PC-9 (cell line): ENCODE results near the gene TSHZ3. TPM values are rescaled to one million over a fixed set of nuclear protein-coding genes. Genes with fewer than 3 reads are reported as not detected.

Experiments
- BruUV-seq: library from RNA; stranded (reverse); fragments of 400-500 nt; replicated peaks from 2 replicates; lab custom pipeline; 2021; lab: Mats Ljungman, UMichigan
- CTCF ChIA-PET: fragments of 300-600 bp; sonication (Branson Sonifier 250); formaldehyde crosslinking; loops from one replicate; lab custom pipeline; 2022; ENCODE audit warnings: antibody characterized with exemption; lab: Charles Lee
- POLR2A ChIA-PET: fragments of 300-600 bp; sonication (Branson Sonifier 250); formaldehyde crosslinking; loops from one replicate; lab custom pipeline; 2022; ENCODE audit warnings: antibody characterized with exemption; ENCODE audit not compliant: unreplicated experiment; lab: Charles Lee
- DNase-seq, 2 experiments: peaks; one replicate each; pipeline versions ENCODE4 v3.0.0 to v3.0.0-alpha.2; 2015 to 2022; ENCODE audit warnings: mixed read lengths in 1 of 2
- H2AFZ ChIP-seq: fragments of 200-600 bp; sonication (generic); 2 replicates; pipeline ENCODE4 v1.8.1; 2017; ENCODE audit warnings: antibody characterized with exemption
- H3F3A ChIP-seq: fragments of 200-600 bp; sonication (generic); 2 replicates; pipeline ENCODE4 v1.8.1; 2017; ENCODE audit warnings: antibody characterized with exemption, mild to moderate bottlenecking, low read depth; ENCODE audit not compliant: insufficient read depth
- H3K27ac ChIP-seq: fragments of 200-600 bp; sonication (generic); 2 replicates; pipeline ENCODE4 v1.6.1; 2016; ENCODE audit warnings: mixed run types
- H3K27me3 ChIP-seq: fragments of 200-600 bp; sonication (generic); 2 replicates; pipeline ENCODE4 v1.6.1; 2016; ENCODE audit warnings: low read depth, mixed run types; ENCODE audit not compliant: insufficient read depth
- H3K36me3 ChIP-seq: fragments of 200-600 bp; sonication (generic); 2 replicates; pipeline ENCODE4 v1.6.1; 2016; ENCODE audit warnings: low read depth, mixed run types
- H3K4me1 ChIP-seq: fragments of 200-600 bp; sonication (generic); replicated peaks from 2 replicates; pipeline ENCODE4 v1.6.1; 2016; ENCODE audit warnings: mixed run types; ENCODE audit not compliant: insufficient read depth
- H3K4me2 ChIP-seq: fragments of 200-600 bp; sonication (generic); 2 replicates; pipeline ENCODE4 v1.6.1; 2017; ENCODE audit warnings: mixed run types
- H3K4me3 ChIP-seq: fragments of 200-600 bp; sonication (generic); 2 replicates; pipeline ENCODE4 v1.6.1; 2016; ENCODE audit warnings: mixed run types
- H3K79me2 ChIP-seq: fragments of 200-600 bp; sonication (generic); 2 replicates; pipeline ENCODE4 v1.6.1; 2017; ENCODE audit warnings: low read depth, mixed run types
- H3K9me2 ChIP-seq: fragments of 200-600 bp; sonication (generic); 2 replicates; pipeline ENCODE4 v1.8.1; 2017; ENCODE audit warnings: mild to moderate bottlenecking; ENCODE audit not compliant: insufficient read depth
- H3K9me3 ChIP-seq: fragments of 200-600 bp; sonication (generic); 2 replicates; pipeline ENCODE4 v1.8.1; 2016; ENCODE audit warnings: low read depth; ENCODE audit not compliant: insufficient read depth
- H4K20me1 ChIP-seq: fragments of 200-600 bp; sonication (generic); 2 replicates; pipeline ENCODE4 v1.8.1; 2017; ENCODE audit not compliant: insufficient read depth
- CTCF ChIP-seq: fragments of 200-600 bp; sonication (generic); conservative IDR thresholded peaks from 2 replicates; pipeline ENCODE4 v1.6.1; 2017; ENCODE audit warnings: mixed run types, antibody characterized with exemption, mild to moderate bottlenecking, moderate library complexity
- EZH2 ChIP-seq: fragments of 200-600 bp; sonication (generic); IDR thresholded peaks from 2 replicates; pipeline ENCODE4 v1.8.0; 2017; ENCODE audit warnings: antibody characterized with exemption, low read depth
- intact Hi-C: fragments of 100-400 bp; cut with micrococcal nuclease; formaldehyde crosslinking; loops from one replicate; pipeline ENCODE4 v1.10.0; 2022; ENCODE audit not compliant: unreplicated experiment
- total RNA-seq: library from RNA; stranded (reverse); gene quantifications from 2 replicates; pipeline ENCODE4 v1.2.3, GENCODE V29; 2021

The TSHZ3 gene
- total RNA-seq, 1 experiment from 2014 or later = not detected

DNA sequence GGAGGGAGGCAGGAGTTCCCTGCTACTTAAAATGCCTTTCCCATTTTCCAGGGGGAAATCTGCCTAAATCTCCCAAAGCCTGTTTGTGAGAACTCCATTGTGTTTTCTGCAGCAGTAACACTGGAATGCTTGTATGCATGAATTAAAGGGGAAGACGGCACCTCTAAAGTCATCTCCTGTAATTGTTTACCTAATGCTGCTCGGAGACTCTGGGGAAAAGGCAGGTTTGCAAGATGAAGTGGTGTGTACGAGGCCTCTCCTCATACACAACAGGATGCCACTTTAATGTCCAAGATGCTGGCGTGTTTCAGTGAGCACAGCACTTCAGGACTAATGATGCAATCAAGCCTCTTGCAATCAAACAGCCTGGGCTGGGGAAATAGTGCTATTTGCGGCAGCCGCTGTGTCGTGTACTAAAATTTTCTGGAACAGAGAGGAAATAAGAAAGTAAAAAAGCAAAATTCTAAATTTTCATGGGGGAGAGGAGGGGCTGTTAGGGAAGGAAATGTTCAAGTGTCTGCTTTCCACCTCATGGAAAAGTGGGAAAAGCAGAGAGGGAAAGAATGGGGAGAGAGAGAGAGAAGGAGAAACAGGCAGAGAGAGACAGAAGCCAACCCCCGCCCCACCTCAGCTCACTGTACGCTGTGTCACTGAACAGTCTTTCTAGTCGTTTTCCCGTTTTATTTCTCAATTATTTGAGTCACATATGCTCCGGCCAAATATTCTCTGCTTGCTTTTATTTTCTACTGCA, 32.9 kb downstream of the TSHZ3 start:
- Histone ChIP-seq H3K27ac (no peak overlapping the region), H3F3A (no peaks in the 10 kb centered on the region), H3K4me2 (no peak overlapping the region), H3K9me3 (no peaks in the 10 kb centered on the region), H3K36me3 (no peaks in the 10 kb centered on the region), H3K9me2 (no peaks in the 10 kb centered on the region), H3K4me3 (no peak overlapping the region), H3K27me3 (peaks cover 92% of the 10 kb centered on the region), H4K20me1 (peaks cover 7% of the 10 kb centered on the region; the same call in 1 of the 2 replicates), H3K79me2 (no peaks in the 10 kb centered on the region), H3K4me1 (no peaks in the 10 kb centered on the region), H2AFZ (no peak overlapping the region)
- TF ChIP-seq CTCF (no peak), EZH2 (no peak)
- intact Hi-C loops = no loop called here
- BruUV-seq = no TSS peak
- no peak for DNase-seq
- ChIA-PET CTCF (no interaction called here), POLR2A (no interaction called here)

DNA sequence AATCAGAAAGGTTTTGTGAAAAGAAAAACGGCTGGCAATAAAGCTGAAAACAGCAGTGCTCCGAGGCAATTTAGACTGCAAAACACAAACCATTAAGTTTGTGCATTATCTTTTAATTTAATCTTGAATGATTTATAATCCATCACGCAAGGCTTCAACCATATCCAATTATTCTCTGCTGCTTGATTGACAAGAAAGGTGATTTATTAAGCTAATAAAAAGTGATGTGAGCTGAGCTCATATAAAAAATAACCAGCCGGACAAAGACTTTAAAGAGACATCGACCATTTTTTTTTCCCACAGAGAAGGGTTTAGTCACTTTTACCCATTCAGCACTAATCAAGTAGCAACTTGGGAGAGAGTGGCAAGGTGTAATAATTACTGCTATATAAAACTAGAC, 33.6 kb downstream of the TSHZ3 start:
- H3K9me2 ChIP-seq = no peaks in the 10 kb centered on the region
- peaks cover 7% of the 10 kb centered on the region; the same call in 1 of the 2 replicates for H4K20me1 ChIP-seq
- BruUV-seq = no TSS peak
- H3K27me3 ChIP-seq = peaks cover 92% of the 10 kb centered on the region
- no peak overlapping the region for H3K4me2 ChIP-seq
- H3K27ac ChIP-seq = no peak overlapping the region
- H3K4me3 ChIP-seq = no peak overlapping the region
- H3K9me3 ChIP-seq = no peaks in the 10 kb centered on the region
- DNase-seq = no peak
- H3K79me2 ChIP-seq = no peaks in the 10 kb centered on the region
- H3F3A ChIP-seq = no peaks in the 10 kb centered on the region
- TF ChIP-seq EZH2 (no peak), CTCF (no peak)
- ChIA-PET CTCF (no interaction called here), POLR2A (no interaction called here)
- H3K36me3 ChIP-seq = no peaks in the 10 kb centered on the region
- H2AFZ ChIP-seq = no peak overlapping the region
- H3K4me1 ChIP-seq = no peaks in the 10 kb centered on the region
- intact Hi-C loops = no loop called here

DNA sequence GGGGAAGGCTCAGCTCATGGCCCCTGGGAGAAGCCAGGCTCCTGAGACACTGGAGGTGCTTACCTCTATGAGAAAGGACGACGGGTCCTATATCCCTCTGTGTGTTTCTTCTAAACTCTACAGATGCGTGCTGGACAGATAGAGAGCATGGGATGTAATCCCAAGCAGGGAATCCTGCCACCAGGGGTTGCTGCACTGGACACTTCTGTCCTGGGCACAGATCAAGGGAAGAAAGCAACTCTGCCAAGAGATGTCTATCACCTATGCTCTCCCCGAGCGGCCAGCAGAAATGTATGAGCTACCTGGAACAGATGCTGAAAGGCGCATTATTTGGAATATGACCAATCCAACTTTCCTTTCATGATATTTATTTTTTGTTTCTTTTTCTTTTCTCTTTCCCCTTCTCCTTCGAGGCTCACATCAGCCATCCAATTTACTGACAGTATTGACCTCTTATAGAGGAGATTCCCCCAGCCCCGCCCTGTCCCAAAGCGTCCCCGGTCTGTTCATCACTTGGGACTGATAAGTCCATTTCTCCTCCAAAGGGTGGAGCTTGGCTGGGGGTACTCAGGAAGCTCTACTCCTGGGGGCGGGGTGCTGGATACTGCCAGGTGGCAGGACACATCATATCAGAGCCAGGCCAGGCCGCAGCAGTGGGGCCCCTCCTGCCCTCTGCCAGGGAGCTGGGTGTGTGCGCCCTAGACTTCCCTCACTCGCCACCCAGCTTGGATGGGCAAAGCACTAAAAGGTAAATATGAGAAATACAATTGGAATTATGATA, 34.2 kb downstream of the TSHZ3 start:
- CTCF ChIA-PET = no interaction called here

More for the DNA sequence above, 34.2 kb downstream of the TSHZ3 start:
- Histone ChIP-seq H3K9me2 (no peaks in the 10 kb centered on the region), H3K4me3 (no peak overlapping the region), H3K9me3 (no peaks in the 10 kb centered on the region), H4K20me1 (peaks cover 7% of the 10 kb centered on the region; the same call in 1 of the 2 replicates), H2AFZ (no peak overlapping the region), H3K79me2 (no peaks in the 10 kb centered on the region), H3K4me2 (no peak overlapping the region), H3K4me1 (no peaks in the 10 kb centered on the region), H3K27ac (no peak overlapping the region), H3F3A (no peaks in the 10 kb centered on the region), H3K36me3 (no peaks in the 10 kb centered on the region), H3K27me3 (peaks cover 92% of the 10 kb centered on the region)
- no peak for DNase-seq
- BruUV-seq = no TSS peak
- TF ChIP-seq EZH2 = no peak
- intact Hi-C loops = no loop called here
- POLR2A ChIA-PET = no interaction called here
